ENCODE results near the gene SMIM3. TPM values are rescaled to one million over a fixed set of nuclear protein-coding genes. Genes with fewer than 3 reads are reported as not detected.
"Not testable (repeated sequence)": the region's sequence is repeated elsewhere in the genome, so short reads cannot be mapped to it uniquely, and the experiment has no call there.

The SMIM3 gene
- total RNA-seq, result 12.8 and 13.4 TPM in 2 replicates

- H3K4me1 Mint-ChIP-seq (ENCODE audit: low read depth), result peaks cover 62% of the 10 kb centered on the region
- H3K9me3 Mint-ChIP-seq, result no peaks in the 10 kb centered on the region
- DNase-seq (ENCODE audit: low spot score), result peak; percentile 53
- peaks cover 5% of the 10 kb centered on the region for H3K36me3 Mint-ChIP-seq (ENCODE audit: low read depth)
- peak within 1 kb of the TSS; percentile 100 for H3K4me3 Mint-ChIP-seq
- peaks cover 2% of the 10 kb centered on the region for H3K27me3 Mint-ChIP-seq (ENCODE audit: insufficient read depth)
- intact Hi-C loops (cut with micrococcal nuclease), result loop anchor here (1.0 to 2.0 kb wide), 5 partner anchors 12 to 216 kb away; partner anchors contain the start of gene RBM22
- peak within 1 kb of the TSS; percentile 83 for H3K27ac Mint-ChIP-seq
Observed at GRCh38 chr5:150778517-150779396, at the start of gene SMIM3. TSS of gene SMIM3 (plus strand) at chr5:150778757. CDS start at chr5:150795441, 16,684 bp downstream.

GRCh38 chr5:150729859-150730258 lies 48.7 kb upstream of the SMIM3 start:
- no peak overlapping the region for H3K4me3 Mint-ChIP-seq
- peaks cover 10% of the 10 kb centered on the region for H3K4me1 Mint-ChIP-seq (ENCODE audit: low read depth)
- H3K27me3 Mint-ChIP-seq (ENCODE audit: insufficient read depth), result no peaks in the 10 kb centered on the region
- intact Hi-C loops (cut with micrococcal nuclease), result loop anchor here (2.0 kb wide), 1 partner anchor 21 kb away; no protein-coding TSS in a partner anchor
- H3K9me3 Mint-ChIP-seq, result no peaks in the 10 kb centered on the region
- no peak for DNase-seq (ENCODE audit: low spot score)
- no peak overlapping the region for H3K27ac Mint-ChIP-seq
- peaks cover 40% of the 10 kb centered on the region for H3K36me3 Mint-ChIP-seq (ENCODE audit: low read depth)

GRCh38 chr5:150731669-150732242 lies 46.8 kb upstream of the SMIM3 start:
- Mint-ChIP-seq H3K4me1 (ENCODE audit: low read depth) (peaks cover 26% of the 10 kb centered on the region), H3K27ac (no peak overlapping the region), H3K36me3 (ENCODE audit: low read depth) (peaks cover 48% of the 10 kb centered on the region), H3K4me3 (no peak overlapping the region), H3K27me3 (ENCODE audit: insufficient read depth) (no peaks in the 10 kb centered on the region), H3K9me3 (peaks cover 3% of the 10 kb centered on the region)
- intact Hi-C loops (cut with micrococcal nuclease), result no loop called here
- no peak for DNase-seq (ENCODE audit: low spot score)

- peaks cover 7% of the 10 kb centered on the region for H3K9me3 Mint-ChIP-seq
- intact Hi-C loops (cut with micrococcal nuclease), result no loop called here
- H3K27ac Mint-ChIP-seq, result peak overlapping the region; percentile 18
- peak overlapping the region; percentile 6 for H3K4me3 Mint-ChIP-seq
- H3K36me3 Mint-ChIP-seq (ENCODE audit: low read depth), result peaks cover 58% of the 10 kb centered on the region
- H3K4me1 Mint-ChIP-seq (ENCODE audit: low read depth), result peaks cover 56% of the 10 kb centered on the region
- H3K27me3 Mint-ChIP-seq (ENCODE audit: insufficient read depth), result no peaks in the 10 kb centered on the region
- no peak for DNase-seq (ENCODE audit: low spot score)
Observed at GRCh38 chr5:150734579-150735384, 43.8 kb upstream of the SMIM3 start.

GRCh38 chr5:150738862-150739261 lies 39.7 kb upstream of the SMIM3 start:
- no peak overlapping the region for H3K4me3 Mint-ChIP-seq
- DNase-seq (ENCODE audit: low spot score), result no peak
- H3K27me3 Mint-ChIP-seq (ENCODE audit: insufficient read depth), result no peaks in the 10 kb centered on the region
- H3K36me3 Mint-ChIP-seq (ENCODE audit: low read depth), result peaks cover 54% of the 10 kb centered on the region
- no peak overlapping the region for H3K27ac Mint-ChIP-seq
- peaks cover 7% of the 10 kb centered on the region for H3K9me3 Mint-ChIP-seq
- intact Hi-C loops (cut with micrococcal nuclease), result no loop called here
- H3K4me1 Mint-ChIP-seq (ENCODE audit: low read depth), result peaks cover 85% of the 10 kb centered on the region

- Mint-ChIP-seq H3K27ac (no peak overlapping the region), H3K36me3 (ENCODE audit: low read depth) (peaks cover 50% of the 10 kb centered on the region), H3K27me3 (ENCODE audit: insufficient read depth) (no peaks in the 10 kb centered on the region), H3K4me1 (ENCODE audit: low read depth) (peaks cover 82% of the 10 kb centered on the region), H3K4me3 (no peak overlapping the region), H3K9me3 (peaks cover 7% of the 10 kb centered on the region)
- no peak for DNase-seq (ENCODE audit: low spot score)
- intact Hi-C loops (cut with micrococcal nuclease), result no loop called here
Observed at GRCh38 chr5:150740992-150741391, 37.6 kb upstream of the SMIM3 start.

- DNase-seq (ENCODE audit: low spot score); H3K27me3 Mint-ChIP-seq (ENCODE audit: insufficient read depth); H3K9me3 Mint-ChIP-seq: not testable (repeated sequence)
- H3K4me3 Mint-ChIP-seq, result peak overlapping the region; percentile 59
- peaks cover 66% of the 10 kb centered on the region for H3K4me1 Mint-ChIP-seq (ENCODE audit: low read depth)
- intact Hi-C loops (cut with micrococcal nuclease), result loop anchor here (1.0 to 2.0 kb wide), 4 partner anchors 16 to 104 kb away; partner anchors contain the start of genes IRGM, RBM22 and SMIM3
- H3K27ac Mint-ChIP-seq, result peak overlapping the region; percentile 83
- H3K36me3 Mint-ChIP-seq (ENCODE audit: low read depth), result peaks cover 41% of the 10 kb centered on the region
Observed at GRCh38 chr5:150742455-150743141, 36.0 kb upstream of the SMIM3 start.

- H3K9me3 Mint-ChIP-seq; H3K27me3 Mint-ChIP-seq (ENCODE audit: insufficient read depth); DNase-seq (ENCODE audit: low spot score); H3K27ac Mint-ChIP-seq; H3K4me3 Mint-ChIP-seq: not testable (repeated sequence)
- intact Hi-C loops (cut with micrococcal nuclease), result loop anchor here (2.0 kb wide), 3 partner anchors 36 to 104 kb away; partner anchors contain the start of genes IRGM, RBM22 and SMIM3
- H3K4me1 Mint-ChIP-seq (ENCODE audit: low read depth), result peaks cover 61% of the 10 kb centered on the region
- H3K36me3 Mint-ChIP-seq (ENCODE audit: low read depth), result peaks cover 39% of the 10 kb centered on the region
Observed at GRCh38 chr5:150743142-150743488, 35.4 kb upstream of the SMIM3 start.

GRCh38 chr5:150750469-150750868 lies 28.1 kb upstream of the SMIM3 start:
- H3K27ac Mint-ChIP-seq, result no peak overlapping the region
- H3K27me3 Mint-ChIP-seq (ENCODE audit: insufficient read depth), result no peaks in the 10 kb centered on the region
- H3K9me3 Mint-ChIP-seq, result no peaks in the 10 kb centered on the region
- intact Hi-C loops (cut with micrococcal nuclease), result no loop called here
- DNase-seq (ENCODE audit: low spot score), result no peak
- no peak overlapping the region for H3K4me3 Mint-ChIP-seq
- H3K4me1 Mint-ChIP-seq (ENCODE audit: low read depth), result peaks cover 41% of the 10 kb centered on the region
- H3K36me3 Mint-ChIP-seq (ENCODE audit: low read depth), result peaks cover 46% of the 10 kb centered on the region

GRCh38 chr5:150751096-150751891 lies 27.3 kb upstream of the SMIM3 start:
- peaks cover 50% of the 10 kb centered on the region for H3K36me3 Mint-ChIP-seq (ENCODE audit: low read depth)
- no peak for DNase-seq (ENCODE audit: low spot score)
- H3K4me1 Mint-ChIP-seq (ENCODE audit: low read depth), result peaks cover 42% of the 10 kb centered on the region
- no peak overlapping the region for H3K4me3 Mint-ChIP-seq
- no peak overlapping the region for H3K27ac Mint-ChIP-seq
- H3K27me3 Mint-ChIP-seq (ENCODE audit: insufficient read depth), result no peaks in the 10 kb centered on the region
- intact Hi-C loops (cut with micrococcal nuclease), result no loop called here
- no peaks in the 10 kb centered on the region for H3K9me3 Mint-ChIP-seq

- peaks cover 51% of the 10 kb centered on the region for H3K36me3 Mint-ChIP-seq (ENCODE audit: low read depth)
- no peaks in the 10 kb centered on the region for H3K9me3 Mint-ChIP-seq
- no peaks in the 10 kb centered on the region for H3K27me3 Mint-ChIP-seq (ENCODE audit: insufficient read depth)
- H3K4me3 Mint-ChIP-seq, result no peak overlapping the region
- DNase-seq (ENCODE audit: low spot score), result no peak
- H3K4me1 Mint-ChIP-seq (ENCODE audit: low read depth), result peaks cover 50% of the 10 kb centered on the region
- no peak overlapping the region for H3K27ac Mint-ChIP-seq
- intact Hi-C loops (cut with micrococcal nuclease), result no loop called here
Observed at GRCh38 chr5:150753463-150753862, 25.1 kb upstream of the SMIM3 start.

GRCh38 chr5:150753863-150754262 lies 24.7 kb upstream of the SMIM3 start:
- peaks cover 51% of the 10 kb centered on the region for H3K36me3 Mint-ChIP-seq (ENCODE audit: low read depth)
- DNase-seq (ENCODE audit: low spot score), result no peak
- H3K4me1 Mint-ChIP-seq (ENCODE audit: low read depth), result peaks cover 50% of the 10 kb centered on the region
- no peaks in the 10 kb centered on the region for H3K9me3 Mint-ChIP-seq
- H3K27me3 Mint-ChIP-seq (ENCODE audit: insufficient read depth), result no peaks in the 10 kb centered on the region
- intact Hi-C loops (cut with micrococcal nuclease), result no loop called here
- no peak overlapping the region for H3K4me3 Mint-ChIP-seq
- H3K27ac Mint-ChIP-seq, result no peak overlapping the region
